ENCODE measurements around the gene LRRC23. TPM values are rescaled to one million over a fixed set of nuclear protein-coding genes. Genes with fewer than 3 reads are reported as not detected.

The LRRC23 gene
- total and polyA plus RNA-seq, 12 donors: 6.9 to 29.0 (median 13.1) TPM

DNA sequence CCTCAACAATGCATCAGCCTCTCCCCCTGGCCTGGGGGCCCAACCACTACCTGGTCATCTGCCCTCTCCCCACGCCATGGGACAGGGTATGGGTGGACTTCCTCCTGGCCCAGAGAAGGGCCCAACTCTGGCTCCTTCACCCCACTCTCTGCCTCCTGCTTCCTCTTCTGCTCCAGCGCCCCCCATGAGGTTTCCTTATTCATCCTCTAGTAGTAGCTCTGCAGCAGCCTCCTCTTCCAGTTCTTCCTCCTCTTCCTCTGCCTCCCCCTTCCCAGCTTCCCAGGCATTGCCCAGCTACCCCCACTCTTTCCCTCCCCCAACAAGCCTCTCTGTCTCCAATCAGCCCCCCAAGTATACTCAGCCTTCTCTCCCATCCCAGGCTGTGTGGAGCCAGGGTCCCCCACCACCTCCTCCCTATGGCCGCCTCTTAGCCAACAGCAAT is 31.6 kb downstream of the LRRC23 start:
- peak overlapping the region in 2 of 5 donors; percentile 57 to 96 for H3K27ac ChIP-seq
- intact Hi-C loops (cut with DNase I): no loop called here
- TF ChIP-seq, protein P1, sequence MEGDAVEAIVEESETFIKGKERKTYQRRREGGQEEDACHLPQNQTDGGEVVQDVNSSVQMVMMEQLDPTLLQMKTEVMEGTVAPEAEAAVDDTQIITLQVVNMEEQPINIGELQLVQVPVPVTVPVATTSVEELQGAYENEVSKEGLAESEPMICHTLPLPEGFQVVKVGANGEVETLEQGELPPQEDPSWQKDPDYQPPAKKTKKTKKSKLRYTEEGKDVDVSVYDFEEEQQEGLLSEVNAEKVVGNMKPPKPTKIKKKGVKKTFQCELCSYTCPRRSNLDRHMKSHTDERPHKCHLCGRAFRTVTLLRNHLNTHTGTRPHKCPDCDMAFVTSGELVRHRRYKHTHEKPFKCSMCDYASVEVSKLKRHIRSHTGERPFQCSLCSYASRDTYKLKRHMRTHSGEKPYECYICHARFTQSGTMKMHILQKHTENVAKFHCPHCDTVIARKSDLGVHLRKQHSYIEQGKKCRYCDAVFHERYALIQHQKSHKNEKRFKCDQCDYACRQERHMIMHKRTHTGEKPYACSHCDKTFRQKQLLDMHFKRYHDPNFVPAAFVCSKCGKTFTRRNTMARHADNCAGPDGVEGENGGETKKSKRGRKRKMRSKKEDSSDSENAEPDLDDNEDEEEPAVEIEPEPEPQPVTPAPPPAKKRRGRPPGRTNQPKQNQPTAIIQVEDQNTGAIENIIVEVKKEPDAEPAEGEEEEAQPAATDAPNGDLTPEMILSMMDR (IDR thresholded peaks at IDR 0.05): no peak
- TF ChIP-seq POLR2A (IDR thresholded peaks at IDR 0.05): peak in 1 of 2 donors; percentile 0
- H3K4me3 ChIP-seq: no peak overlapping the region
- WGBS, 4 donors: 79 to 95% (median 91%) methylated on average over 3 of the region's 3 CpGs
- no peaks in the 10 kb centered on the region for H3K27me3 ChIP-seq
- H3K4me1 ChIP-seq (replicated peaks in 1 of 2): peaks cover 15 to 57% of the 10 kb centered on the region in 2 donors
- DNase-seq: peak in 1 of 7 donors; percentile 28
- peaks cover 0 to 30% of the 10 kb centered on the region in 2 donors for H3K36me3 ChIP-seq (replicated peaks in 1 of 2)
- H3K9me3 ChIP-seq (replicated peaks in 1 of 3): no peaks in the 10 kb centered on the region

DNA sequence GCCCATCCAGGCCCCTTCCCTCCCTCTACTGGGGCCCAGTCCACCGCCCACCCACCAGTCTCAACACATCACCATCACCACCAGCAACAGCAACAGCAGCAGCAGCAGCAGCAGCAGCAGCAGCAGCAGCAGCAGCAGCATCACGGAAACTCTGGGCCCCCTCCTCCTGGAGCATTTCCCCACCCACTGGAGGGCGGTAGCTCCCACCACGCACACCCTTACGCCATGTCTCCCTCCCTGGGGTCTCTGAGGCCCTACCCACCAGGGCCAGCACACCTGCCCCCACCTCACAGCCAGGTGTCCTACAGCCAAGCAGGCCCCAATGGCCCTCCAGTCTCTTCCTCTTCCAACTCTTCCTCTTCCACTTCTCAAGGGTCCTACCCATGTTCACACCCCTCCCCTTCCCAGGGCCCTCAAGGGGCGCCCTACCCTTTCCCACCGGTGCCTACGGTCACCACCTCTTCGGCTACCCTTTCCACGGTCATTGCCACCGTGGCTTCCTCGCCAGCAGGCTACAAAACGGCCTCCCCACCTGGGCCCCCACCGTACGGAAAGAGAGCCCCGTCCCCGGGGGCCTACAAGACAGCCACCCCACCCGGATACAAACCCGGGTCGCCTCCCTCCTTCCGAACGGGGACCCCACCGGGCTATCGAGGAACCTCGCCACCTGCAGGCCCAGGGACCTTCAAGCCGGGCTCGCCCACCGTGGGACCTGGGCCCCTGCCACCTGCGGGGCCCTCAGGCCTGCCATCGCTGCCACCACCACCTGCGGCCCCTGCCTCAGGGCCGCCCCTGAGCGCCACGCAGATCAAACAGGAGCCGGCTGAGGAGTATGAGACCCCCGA is 32.2 kb downstream of the LRRC23 start:
- intact Hi-C loops (cut with DNase I): no loop called here
- H3K36me3 ChIP-seq (replicated peaks in 1 of 2): peaks cover 0 to 30% of the 10 kb centered on the region in 2 donors
- WGBS, 4 donors: 26 to 50% (median 30%) methylated on average over 20 to 36 of the region's 36 CpGs
- peak in 5 of 7 donors; percentile 38 to 73 (median 53) for DNase-seq
- H3K27me3 ChIP-seq: no peaks in the 10 kb centered on the region
- peak overlapping the region in 2 of 4 donors; percentile 31 to 65 for H3K4me3 ChIP-seq
- no peaks in the 10 kb centered on the region for H3K9me3 ChIP-seq (replicated peaks in 1 of 3)
- H3K27ac ChIP-seq: peak overlapping the region in 4 of 5 donors; percentile 82 to 96 (median 90)
- peaks cover 15 to 60% of the 10 kb centered on the region in 2 donors for H3K4me1 ChIP-seq (replicated peaks in 1 of 2)
- TF ChIP-seq POLR2A (IDR thresholded peaks at IDR 0.05): no peak
- TF ChIP-seq, protein P1 (IDR thresholded peaks at IDR 0.05): peak in 1 of 6 experiments; percentile 1

DNA sequence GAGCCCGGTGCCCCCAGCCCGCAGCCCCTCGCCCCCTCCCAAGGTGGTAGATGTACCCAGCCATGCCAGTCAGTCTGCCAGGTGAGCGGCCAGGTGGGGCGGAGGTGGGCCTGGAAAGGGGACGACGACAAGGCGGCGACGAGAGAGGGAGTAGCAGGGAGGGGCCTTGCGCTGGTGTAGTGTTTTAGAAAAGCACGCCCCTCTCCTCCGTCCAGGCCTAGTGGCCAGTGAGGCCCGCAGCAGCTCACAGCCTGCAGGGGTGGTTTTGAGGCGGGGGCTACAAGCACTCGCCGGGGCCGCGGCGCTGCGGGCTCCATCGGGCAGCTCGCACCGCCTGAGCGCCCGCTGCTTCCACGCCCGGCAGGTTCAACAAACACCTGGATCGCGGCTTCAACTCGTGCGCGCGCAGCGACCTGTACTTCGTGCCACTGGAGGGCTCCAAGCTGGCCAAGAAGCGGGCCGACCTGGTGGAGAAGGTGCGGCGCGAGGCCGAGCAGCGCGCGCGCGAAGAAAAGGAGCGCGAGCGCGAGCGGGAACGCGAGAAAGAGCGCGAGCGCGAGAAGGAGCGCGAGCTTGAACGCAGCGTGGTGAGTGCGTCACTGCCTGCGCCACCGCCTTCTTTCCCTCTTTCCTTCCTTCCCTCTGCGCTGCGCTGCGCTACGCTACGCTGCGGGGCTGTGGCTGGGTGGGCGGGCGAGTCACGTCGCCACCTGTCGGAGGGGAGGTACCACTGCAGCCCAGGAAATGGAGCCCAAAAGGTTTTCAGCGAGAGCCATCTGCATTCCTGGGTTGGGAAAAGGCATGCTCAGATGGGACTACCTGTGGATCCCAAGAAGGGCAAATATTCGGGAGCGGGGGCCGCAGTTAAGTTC is 33.1 kb downstream of the LRRC23 start:
- Histone ChIP-seq H3K9me3 (replicated peaks in 1 of 3) (no peaks in the 10 kb centered on the region), H3K27ac (peak overlapping the region in 4 of 5 donors; percentile 82 to 96 (median 90)), H3K4me1 (replicated peaks in 1 of 2) (peaks cover 15 to 60% of the 10 kb centered on the region in 2 donors), H3K27me3 (no peaks in the 10 kb centered on the region), H3K4me3 (peak overlapping the region in 2 of 4 donors; percentile 31 to 65), H3K36me3 (replicated peaks in 1 of 2) (peaks cover 0 to 30% of the 10 kb centered on the region in 2 donors)
- 0 to 2% (median 1%) methylated on average over 25 to 80 of the region's 80 CpGs for WGBS, 4 donors
- peak in 1 of 2 donors; percentile 78 for TF ChIP-seq POLR2A (IDR thresholded peaks at IDR 0.05)
- TF ChIP-seq, protein P1 (IDR thresholded peaks at IDR 0.05): peak; percentile 85 to 97 (median 95)
- intact Hi-C loops (cut with DNase I): no loop called here
- DNase-seq: peak; percentile 92 to 97 (median 95)

Measured in adrenal gland (tissue), 12 donors.